Measurements from ENCODE around the gene PRKCQ.

The PRKCQ gene

DNA sequence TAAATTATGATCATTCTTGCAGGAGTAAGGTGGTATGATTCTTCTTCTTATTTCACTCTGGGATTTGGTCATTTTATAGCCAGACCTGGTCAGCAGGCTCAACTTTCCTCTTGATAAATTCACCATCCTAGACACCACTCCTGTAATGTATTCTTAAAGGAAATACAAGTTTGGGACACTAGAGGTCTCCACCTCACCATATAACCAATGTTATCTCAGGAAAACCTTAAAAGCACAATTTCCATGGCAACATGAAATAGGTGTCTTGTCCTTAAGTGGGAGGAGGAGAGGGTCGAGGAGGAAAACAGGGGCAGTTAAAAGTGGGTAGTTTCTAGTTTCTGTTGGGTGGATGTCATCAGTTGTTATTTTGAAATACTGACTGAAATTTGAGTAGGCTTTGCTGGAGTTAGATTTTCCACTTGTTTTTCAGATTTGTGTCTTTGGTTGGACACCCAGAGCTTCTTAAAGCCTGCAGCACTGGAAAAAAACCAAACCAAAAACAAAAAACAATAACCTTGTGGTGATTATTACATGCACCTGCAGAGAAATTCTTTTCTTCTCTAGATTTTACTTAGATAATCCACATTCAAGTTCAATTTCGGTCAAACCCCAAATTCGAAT lies 163.1 kb downstream of the PRKCQ start:
- DNase-seq (ENCODE audit: insufficient read length, low spot score) (peak; percentile 40), FAIRE-seq (no peak)

- DNase-seq (ENCODE audit: insufficient read length, low spot score) (no peak), FAIRE-seq (no peak)
Observed at GRCh38 chr10:6411436-6411835, 168.6 kb downstream of the PRKCQ start.

GRCh38 chr10:6410830-6411229 lies 169.2 kb downstream of the PRKCQ start:
- FAIRE-seq (no peak), DNase-seq (ENCODE audit: insufficient read length, low spot score) (no peak)

DNA sequence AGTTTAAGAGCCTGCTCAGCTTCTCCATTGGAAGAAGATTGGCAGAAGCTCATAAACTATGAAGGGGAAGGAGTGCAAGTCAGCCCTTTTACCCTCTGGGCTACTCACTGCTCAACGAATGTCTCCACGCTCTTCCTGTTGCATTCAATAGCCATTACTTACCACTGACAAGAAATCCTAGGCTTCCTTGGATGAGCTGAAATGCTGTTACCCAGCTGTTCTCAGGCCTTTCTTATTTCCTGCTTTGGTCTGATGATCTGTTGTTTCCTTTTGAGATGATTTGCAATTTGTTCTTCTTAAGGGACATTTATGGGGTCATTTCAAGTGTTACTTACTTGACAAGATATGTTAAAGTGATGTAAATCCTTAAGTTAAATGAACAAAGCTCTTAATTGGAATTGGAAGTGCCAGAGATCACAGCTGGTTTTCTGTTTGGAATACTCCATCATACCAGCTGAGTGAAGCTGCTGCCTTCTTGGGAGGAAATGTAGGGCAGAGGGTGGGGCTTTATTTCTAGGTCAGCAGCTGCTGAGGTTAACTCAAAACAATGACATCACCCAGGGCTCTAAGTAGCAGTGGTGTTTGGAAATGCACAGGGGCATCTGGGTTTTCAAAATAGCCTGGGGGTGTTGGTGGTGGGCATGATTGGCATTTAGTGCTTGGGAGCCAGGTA lies 170.0 kb downstream of the PRKCQ start:
- no peak for DNase-seq (ENCODE audit: insufficient read length, low spot score)
- no peak for FAIRE-seq

GRCh38 chr10:6408799-6409198 lies 171.3 kb downstream of the PRKCQ start:
- FAIRE-seq (no peak), DNase-seq (ENCODE audit: insufficient read length, low spot score) (no peak)

DNA sequence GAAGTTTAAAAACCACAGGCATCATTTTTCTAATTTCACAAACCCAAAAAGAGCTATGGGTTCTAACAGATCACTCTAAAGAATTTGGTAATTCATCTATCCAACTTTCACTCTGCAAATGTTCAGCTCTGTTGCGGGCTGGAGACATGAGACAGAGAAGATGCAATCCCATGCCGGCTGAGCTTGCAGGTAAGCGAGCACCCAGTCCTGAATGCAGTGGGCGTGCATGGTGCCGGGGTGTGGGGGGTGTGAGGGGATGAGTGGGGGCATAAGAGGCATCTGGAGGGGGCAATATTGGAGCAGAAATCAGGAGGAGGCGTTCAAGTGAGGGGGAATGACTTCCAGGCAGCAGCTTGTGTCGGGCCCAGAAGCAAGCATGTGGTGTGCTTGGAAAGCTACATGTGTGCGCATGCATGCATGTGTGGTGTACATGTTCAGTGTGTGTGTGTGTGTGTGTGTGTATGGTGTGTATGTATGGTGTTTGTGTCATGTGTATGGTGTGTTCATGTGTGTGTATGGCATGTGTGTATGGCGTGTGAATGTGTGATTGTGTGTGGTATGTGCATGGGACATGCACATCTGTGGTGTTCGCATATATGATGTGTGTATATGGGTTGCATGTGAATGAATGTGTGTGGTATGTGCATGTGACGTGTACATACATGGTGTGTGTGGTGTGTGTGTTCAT lies 172.9 kb downstream of the PRKCQ start:
- no peak for DNase-seq (ENCODE audit: insufficient read length, low spot score)
- peak; percentile 94 for FAIRE-seq

GRCh38 chr10:6406220-6407033 lies 173.6 kb downstream of the PRKCQ start:
- DNase-seq (ENCODE audit: insufficient read length, low spot score) = no peak

GRCh38 chr10:6405713-6406112 lies 174.4 kb downstream of the PRKCQ start:
- no peak for FAIRE-seq
- no peak for DNase-seq (ENCODE audit: insufficient read length, low spot score)

More at GRCh38 chr10:6406220-6407033, 173.6 kb downstream of the PRKCQ start:
- no peak for FAIRE-seq

GRCh38 chr10:6404127-6405072 lies 175.7 kb downstream of the PRKCQ start:
- FAIRE-seq = no peak

DNA sequence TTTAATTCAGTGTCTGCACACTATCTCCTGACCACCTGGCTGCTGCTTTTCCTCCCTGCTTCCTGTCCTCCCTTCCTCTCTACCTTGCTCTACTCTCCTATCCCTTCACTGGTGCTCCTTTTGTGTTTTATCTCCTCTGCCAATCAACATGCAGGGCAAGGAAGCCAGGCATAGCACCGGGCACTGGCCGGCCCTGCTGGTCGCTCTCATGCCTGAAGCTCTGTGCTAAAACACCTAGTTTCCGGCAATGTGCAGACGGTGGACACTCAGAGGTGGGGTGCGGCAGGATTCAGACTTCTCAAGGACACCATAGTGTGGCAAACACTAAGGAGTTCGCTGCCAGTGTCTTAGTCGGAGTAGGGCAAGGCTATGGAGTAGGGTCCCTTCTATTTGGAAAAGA lies 177.1 kb downstream of the PRKCQ start:
- no peak for DNase-seq (ENCODE audit: insufficient read length, low spot score)
- FAIRE-seq = no peak

More at GRCh38 chr10:6404127-6405072, 175.7 kb downstream of the PRKCQ start:
- no peak for DNase-seq (ENCODE audit: insufficient read length, low spot score)

DNA sequence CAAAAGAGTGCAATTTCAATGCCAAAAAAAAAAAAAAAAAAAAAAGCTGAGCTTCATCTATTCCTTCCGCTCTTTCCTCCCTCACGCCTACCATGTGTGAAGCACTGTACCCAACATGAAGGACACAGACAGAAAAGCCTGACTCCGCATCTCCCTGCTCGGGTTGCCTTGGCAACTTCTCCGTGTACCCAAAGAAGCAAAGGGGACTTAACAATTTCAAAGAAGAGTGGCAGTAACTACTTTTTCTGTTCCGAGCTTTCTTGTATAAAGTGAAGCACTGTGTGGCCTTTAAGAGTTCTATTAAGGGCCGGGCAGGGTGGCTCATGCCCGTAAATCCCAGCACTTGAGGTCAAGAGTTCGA lies 177.7 kb downstream of the PRKCQ start:
- FAIRE-seq (no peak), DNase-seq (ENCODE audit: insufficient read length, low spot score) (no peak)

DNA sequence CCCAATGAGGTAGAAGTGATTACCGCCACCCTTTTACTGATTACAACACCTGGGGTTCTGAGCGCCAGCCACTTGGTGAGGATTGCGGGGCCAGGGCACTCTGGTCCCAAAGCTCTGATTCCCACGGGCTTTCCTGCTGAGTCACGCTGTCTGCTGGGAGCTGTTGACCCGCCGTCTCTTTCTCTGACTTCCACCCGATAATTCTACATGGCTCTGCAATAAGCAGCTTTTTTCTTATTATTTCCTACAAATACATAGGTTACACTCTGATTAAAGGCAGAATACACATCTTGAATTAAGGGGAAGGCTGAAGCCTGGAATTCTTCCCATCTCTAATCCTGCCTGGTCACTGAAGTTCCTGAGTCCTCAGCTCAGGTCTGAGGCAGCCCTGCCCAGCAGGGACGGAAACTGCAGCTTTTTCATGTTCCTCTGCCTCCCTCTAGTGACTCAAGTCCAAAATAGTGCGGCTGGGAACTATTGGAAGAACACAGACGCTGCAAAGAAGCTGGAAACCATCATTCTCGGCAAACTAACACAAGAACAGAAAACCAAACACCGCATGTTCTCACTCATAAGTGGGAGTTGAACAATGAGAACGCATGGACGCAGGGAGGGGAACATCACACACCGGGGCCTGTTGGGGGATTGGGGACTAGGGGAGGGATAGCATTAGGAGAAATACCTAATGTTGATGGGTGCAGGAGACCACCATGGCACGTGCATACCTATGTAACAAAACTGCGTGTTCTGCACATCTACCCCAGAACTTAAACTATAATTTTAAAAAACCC lies 178.3 kb downstream of the PRKCQ start:
- peak; percentile 90 for DNase-seq (ENCODE audit: insufficient read length, low spot score)
- FAIRE-seq = no peak

DNA sequence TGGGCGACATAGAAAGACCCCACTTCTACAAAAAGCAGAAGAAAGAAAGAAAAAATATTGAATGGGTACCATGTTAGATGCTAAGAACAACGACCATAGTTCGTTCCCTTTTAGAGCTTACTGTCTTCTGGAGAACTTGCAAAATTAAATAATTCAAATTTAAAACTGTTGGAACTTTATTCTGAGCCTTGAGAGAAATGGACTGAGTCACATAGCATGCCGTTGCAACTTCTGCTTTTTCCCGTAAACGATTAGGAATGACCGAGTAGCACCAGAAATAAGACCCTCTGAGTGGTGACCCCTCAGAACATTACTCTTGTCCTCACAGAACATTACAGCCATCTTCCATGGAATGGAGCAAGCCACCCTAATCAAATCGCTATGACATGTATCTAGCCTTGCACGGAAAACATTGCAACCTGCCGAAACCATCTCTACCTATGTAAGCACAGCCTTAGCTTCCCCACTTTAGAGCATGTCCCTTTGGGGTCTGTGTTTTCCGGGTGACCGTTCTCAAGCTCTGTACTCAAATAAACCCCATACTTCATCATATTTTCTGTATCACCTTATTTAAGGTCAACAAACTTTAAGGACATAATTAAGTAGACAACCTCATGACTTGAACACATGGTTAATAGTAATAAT lies 179.1 kb downstream of the PRKCQ start:
- no peak for FAIRE-seq
- no peak for DNase-seq (ENCODE audit: insufficient read length, low spot score)

GRCh38 chr10:6400331-6400730 lies 179.7 kb downstream of the PRKCQ start:
- DNase-seq (ENCODE audit: insufficient read length, low spot score) (no peak), FAIRE-seq (no peak)

DNA sequence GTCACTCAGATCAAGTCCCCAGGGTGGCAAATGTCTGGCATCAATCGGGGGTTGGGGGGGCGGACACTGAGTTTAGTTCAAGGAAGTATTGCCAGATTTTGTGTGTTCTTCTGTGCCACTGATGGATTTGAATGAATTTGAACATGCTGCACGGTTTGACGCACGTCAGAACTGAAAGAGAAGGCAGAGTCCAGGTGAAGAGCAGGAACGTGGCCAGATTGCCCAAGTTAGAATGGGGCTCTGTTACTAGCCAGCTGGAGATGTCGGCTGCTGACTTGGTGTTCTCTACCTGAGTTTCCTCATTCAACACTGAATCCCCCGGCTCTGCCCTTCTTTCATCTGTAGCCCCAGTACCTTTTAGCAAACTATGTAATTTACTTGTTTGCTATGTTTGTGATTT lies 180.2 kb downstream of the PRKCQ start:
- FAIRE-seq = no peak

GRCh38 chr10:6399231-6399741 lies 180.8 kb downstream of the PRKCQ start:
- FAIRE-seq = no peak

More for the DNA sequence above, 180.2 kb downstream of the PRKCQ start:
- DNase-seq (ENCODE audit: insufficient read length, low spot score) = no peak

DNA sequence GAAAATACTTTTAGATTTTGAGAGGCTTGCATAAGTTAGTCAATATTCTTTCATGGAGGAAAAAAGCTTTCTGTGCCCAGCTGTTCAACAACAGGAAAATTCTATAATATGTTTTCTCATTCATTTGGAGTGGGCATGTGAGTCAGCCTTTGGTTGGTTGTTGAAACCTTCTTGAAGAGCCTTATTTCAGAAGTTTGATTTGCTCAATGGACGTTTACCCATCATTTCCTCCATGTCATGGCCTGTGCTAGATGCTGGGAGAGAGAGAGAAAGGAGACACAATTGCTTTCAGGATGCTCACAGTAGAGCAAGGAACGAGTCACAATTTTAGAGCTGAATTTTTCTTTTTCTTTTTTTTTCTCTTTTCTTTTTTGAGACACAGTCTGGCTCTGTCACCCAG lies 181.7 kb downstream of the PRKCQ start:
- DNase-seq (ENCODE audit: insufficient read length, low spot score) (no peak), FAIRE-seq (no peak)

More at GRCh38 chr10:6399231-6399741, 180.8 kb downstream of the PRKCQ start:
- no peak for DNase-seq (ENCODE audit: insufficient read length, low spot score)

- DNase-seq (ENCODE audit: insufficient read length, low spot score) = no peak
Observed at GRCh38 chr10:6396652-6397051, 183.4 kb downstream of the PRKCQ start.

More at GRCh38 chr10:6396652-6397051, 183.4 kb downstream of the PRKCQ start:
- FAIRE-seq = no peak

All from HTR-8/SVneo (cell line).